ENCODE measurements around the gene LRRC23. TPM values are rescaled to one million over a fixed set of nuclear protein-coding genes. Genes with fewer than 3 reads are reported as not detected.

Gene LRRC23
- total RNA-seq, 1 donor from 2014 or later, result 11.6 TPM

- H3K4me3 ChIP-seq, result peak overlapping the region; percentile 17
- peak overlapping the region; percentile 40 for H3K27ac ChIP-seq (replicated peaks)
- peaks cover 32% of the 10 kb centered on the region for H3K4me1 ChIP-seq
- intact Hi-C loops (cut with micrococcal nuclease), result no loop called here
- DNase-seq, result peak; percentile 6
- H3K9me3 ChIP-seq (replicated peaks), result no peaks in the 10 kb centered on the region
- TF ChIP-seq CTCF (IDR thresholded peaks at IDR 0.05; ENCODE audit: borderline replicate concordance), result no peak
- no peaks in the 10 kb centered on the region for H3K36me3 ChIP-seq
- no peaks in the 10 kb centered on the region for H3K27me3 ChIP-seq (ENCODE audit: low read depth)
Measured at GRCh38 chr12:6954316-6955107, 49.9 kb downstream of the LRRC23 start.

DNA sequence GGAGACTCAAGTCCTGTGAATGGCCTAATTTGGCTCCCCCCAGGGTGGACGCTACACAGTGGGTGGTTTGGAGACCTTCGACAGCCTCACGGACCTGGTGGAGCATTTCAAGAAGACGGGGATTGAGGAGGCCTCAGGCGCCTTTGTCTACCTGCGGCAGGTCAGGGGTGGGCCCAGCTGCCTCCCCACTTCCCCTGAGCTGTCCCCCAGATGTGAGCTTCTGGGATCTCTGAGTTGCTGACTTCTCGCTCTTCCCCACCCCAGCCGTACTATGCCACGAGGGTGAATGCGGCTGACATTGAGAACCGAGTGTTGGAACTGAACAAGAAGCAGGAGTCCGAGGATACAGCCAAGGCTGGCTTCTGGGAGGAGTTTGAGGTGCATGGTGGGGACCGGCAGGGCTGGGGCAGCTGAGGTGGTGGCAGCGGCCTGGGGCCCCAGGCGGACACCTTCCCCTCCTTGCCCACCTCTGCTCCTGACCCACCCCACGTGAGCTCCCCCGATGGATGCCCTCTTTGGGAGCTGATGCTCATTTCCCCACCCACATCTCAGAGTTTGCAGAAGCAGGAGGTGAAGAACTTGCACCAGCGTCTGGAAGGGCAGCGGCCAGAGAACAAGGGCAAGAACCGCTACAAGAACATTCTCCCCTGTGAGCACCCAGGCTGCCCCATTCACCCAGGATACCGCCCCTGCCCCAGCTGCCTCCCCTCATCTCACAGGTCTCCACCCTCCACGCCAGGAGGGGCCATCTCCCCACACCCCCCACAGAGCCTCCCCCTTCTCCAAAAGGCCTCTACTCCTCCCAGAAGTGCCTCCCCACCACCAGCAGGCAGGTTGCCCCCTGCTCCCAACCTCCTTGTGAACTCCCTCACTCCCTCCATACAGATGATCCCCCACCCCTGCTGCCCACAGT is 50.7 kb downstream of the LRRC23 start:
- Histone ChIP-seq H3K9me3 (replicated peaks) (no peaks in the 10 kb centered on the region), H3K27ac (replicated peaks) (no peak overlapping the region), H3K36me3 (no peaks in the 10 kb centered on the region), H3K27me3 (ENCODE audit: low read depth) (no peaks in the 10 kb centered on the region), H3K4me3 (no peak overlapping the region), H3K4me1 (peaks cover 40% of the 10 kb centered on the region)
- intact Hi-C loops (cut with micrococcal nuclease), result no loop called here
- peak; percentile 2 for DNase-seq
- no peak for TF ChIP-seq CTCF (IDR thresholded peaks at IDR 0.05; ENCODE audit: borderline replicate concordance)

DNA sequence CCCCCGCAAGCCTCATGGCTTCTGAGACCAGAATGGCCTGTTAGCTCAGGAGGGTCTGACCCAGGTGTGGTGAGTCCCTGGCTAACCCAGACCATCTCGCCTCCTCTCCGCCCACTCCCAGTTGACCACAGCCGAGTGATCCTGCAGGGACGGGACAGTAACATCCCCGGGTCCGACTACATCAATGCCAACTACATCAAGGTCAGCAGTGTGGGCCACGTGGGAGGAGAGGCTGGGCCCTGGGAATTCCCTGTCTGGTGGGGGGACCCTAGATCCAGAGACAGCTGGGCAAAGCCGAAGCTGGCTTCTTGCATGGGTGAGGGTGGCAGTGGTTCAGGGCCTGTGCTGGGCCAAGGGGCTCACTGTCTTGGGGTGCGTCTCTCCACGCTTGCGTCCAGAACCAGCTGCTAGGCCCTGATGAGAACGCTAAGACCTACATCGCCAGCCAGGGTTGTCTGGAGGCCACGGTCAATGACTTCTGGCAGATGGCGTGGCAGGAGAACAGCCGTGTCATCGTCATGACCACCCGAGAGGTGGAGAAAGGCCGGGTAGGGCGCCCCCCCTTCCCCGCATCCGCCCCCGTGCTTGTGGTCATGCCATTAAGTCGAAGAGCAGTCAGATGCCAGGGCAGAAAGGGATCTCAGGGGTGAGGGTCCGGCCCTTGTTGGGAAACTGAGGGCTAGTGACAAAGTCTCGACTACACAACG is 51.6 kb downstream of the LRRC23 start:
- Histone ChIP-seq H3K36me3 (no peaks in the 10 kb centered on the region), H3K9me3 (replicated peaks) (no peaks in the 10 kb centered on the region), H3K27ac (replicated peaks) (no peak overlapping the region), H3K4me3 (no peak overlapping the region), H3K4me1 (peaks cover 49% of the 10 kb centered on the region), H3K27me3 (ENCODE audit: low read depth) (no peaks in the 10 kb centered on the region)
- intact Hi-C loops (cut with micrococcal nuclease), result no loop called here
- DNase-seq, result no peak
- TF ChIP-seq CTCF (IDR thresholded peaks at IDR 0.05; ENCODE audit: borderline replicate concordance), result no peak

- Histone ChIP-seq H3K4me1 (peaks cover 59% of the 10 kb centered on the region), H3K9me3 (replicated peaks) (no peaks in the 10 kb centered on the region), H3K27me3 (ENCODE audit: low read depth) (no peaks in the 10 kb centered on the region), H3K36me3 (no peaks in the 10 kb centered on the region), H3K4me3 (no peak overlapping the region), H3K27ac (replicated peaks) (no peak overlapping the region)
- no peak for TF ChIP-seq CTCF (IDR thresholded peaks at IDR 0.05; ENCODE audit: borderline replicate concordance)
- DNase-seq, result no peak
- intact Hi-C loops (cut with micrococcal nuclease), result no loop called here
Measured at GRCh38 chr12:6957151-6957701, 52.6 kb downstream of the LRRC23 start.

Data from left ventricle myocardium inferior (tissue), 1 donor.